ENCODE results near the gene PUM1.

Gene PUM1

GRCh38 chr1:31065310-31066217 lies at the start of gene PUM1:
Gene PUM1, minus strand, starts transcription at chr1:31065717. Its CDS starts 6,151 bp downstream, at chr1:31059566.
- no peak for TF ChIP-seq CTCF (IDR thresholded peaks at IDR 0.05; ENCODE audit: low read depth, low read length)
- peak; percentile 98 for DNase-seq (ENCODE audit: low read depth, low spot score)
- in situ Hi-C loops (cut with HindIII; ENCODE audit: low sequenced_read_pairs): no loop called here
- H3K4me3 ChIP-seq (ENCODE audit: low read depth, low read length): peak within 1 kb of the TSS; percentile 70

GRCh38 chr1:31112266-31112935 lies 46.9 kb upstream of the PUM1 start:
- H3K4me3 ChIP-seq (ENCODE audit: low read depth, low read length): no peak overlapping the region
- no peak for DNase-seq (ENCODE audit: low read depth, low spot score)
- TF ChIP-seq CTCF (IDR thresholded peaks at IDR 0.05; ENCODE audit: low read depth, low read length): no peak
- in situ Hi-C loops (cut with HindIII; ENCODE audit: low sequenced_read_pairs): no loop called here

- no peak overlapping the region for H3K4me3 ChIP-seq (ENCODE audit: low read depth, low read length)
- in situ Hi-C loops (cut with HindIII; ENCODE audit: low sequenced_read_pairs): no loop called here
- TF ChIP-seq CTCF (IDR thresholded peaks at IDR 0.05; ENCODE audit: low read depth, low read length): no peak
- DNase-seq (ENCODE audit: low read depth, low spot score): peak; percentile 49
Observed at GRCh38 chr1:31111290-31111951, 45.9 kb upstream of the PUM1 start.

- H3K4me3 ChIP-seq (ENCODE audit: low read depth, low read length): no peak overlapping the region
- TF ChIP-seq CTCF (IDR thresholded peaks at IDR 0.05; ENCODE audit: low read depth, low read length): no peak
Observed at GRCh38 chr1:31110846-31111245, 45.3 kb upstream of the PUM1 start.

GRCh38 chr1:31108861-31109260 lies 43.3 kb upstream of the PUM1 start:
- DNase-seq (ENCODE audit: low read depth, low spot score): no peak
- in situ Hi-C loops (cut with HindIII; ENCODE audit: low sequenced_read_pairs): no loop called here
- no peak for TF ChIP-seq CTCF (IDR thresholded peaks at IDR 0.05; ENCODE audit: low read depth, low read length)
- H3K4me3 ChIP-seq (ENCODE audit: low read depth, low read length): no peak overlapping the region

More at GRCh38 chr1:31110846-31111245, 45.3 kb upstream of the PUM1 start:
- no peak for DNase-seq (ENCODE audit: low read depth, low spot score)
- in situ Hi-C loops (cut with HindIII; ENCODE audit: low sequenced_read_pairs): no loop called here

- in situ Hi-C loops (cut with HindIII; ENCODE audit: low sequenced_read_pairs): no loop called here
- DNase-seq (ENCODE audit: low read depth, low spot score): no peak
- TF ChIP-seq CTCF (IDR thresholded peaks at IDR 0.05; ENCODE audit: low read depth, low read length): no peak
- H3K4me3 ChIP-seq (ENCODE audit: low read depth, low read length): no peak overlapping the region
Observed at GRCh38 chr1:31105646-31106045, 40.1 kb upstream of the PUM1 start.
